Chondrocyte (in vitro differentiated cells): ENCODE measurements around the gene ZBED6. TPM values are rescaled to one million over a fixed set of nuclear protein-coding genes. Genes with fewer than 3 reads are reported as not detected.
A peak's percentile ranks its signal among the peaks of the same experiment; 100 is the strongest.

Source experiments
- DNase-seq: peaks from one replicate; pipeline ENCODE4 v3.0.0; 2021; ENCODE audit warnings: mixed read lengths, low spot score
- H3K27ac Mint-ChIP-seq: one replicate; pipeline ENCODE4 v1.8.0; 2021; ENCODE audit warnings: mild to moderate bottlenecking, moderate library complexity, mixed read lengths; ENCODE audit not compliant: unreplicated experiment
- H3K27me3 Mint-ChIP-seq: 2 replicates; pipeline ENCODE4 v1.8.0; 2021; ENCODE audit warnings: low read depth, mixed read lengths
- H3K36me3 Mint-ChIP-seq: 2 replicates; pipeline ENCODE4 v1.8.0; 2021; ENCODE audit warnings: low read depth, mixed read lengths
- H3K4me1 Mint-ChIP-seq: 2 replicates; pipeline ENCODE4 v1.8.0; 2021; ENCODE audit warnings: low read depth, mild to moderate bottlenecking, mixed read lengths
- H3K4me3 Mint-ChIP-seq: one replicate; pipeline ENCODE4 v1.8.0; 2021; ENCODE audit warnings: mild to moderate bottlenecking, moderate library complexity, mixed read lengths; ENCODE audit not compliant: unreplicated experiment
- H3K9me3 Mint-ChIP-seq: 2 replicates; pipeline ENCODE4 v1.8.0; 2021; ENCODE audit warnings: low read depth, mixed read lengths
- CTCF ChIP-seq: fragments of 200-600 bp; sonication (generic); IDR thresholded peaks from 2 replicates; pipeline ENCODE4 v1.5.0; 2021; ENCODE audit warnings: antibody characterized with exemption, mild to moderate bottlenecking, moderate library complexity
- total RNA-seq: library from RNA; stranded (reverse); gene quantifications from 3 replicates; pipeline ENCODE4 v1.2.1, GENCODE V29; 2021

Gene ZBED6
- total RNA-seq, 1 donor from 2014 or later, result 40.3 TPM

- DNase-seq, result no peak
- Mint-ChIP-seq H3K9me3 (no peaks in the 10 kb centered on the region), H3K27ac (peak overlapping the region; percentile 84), H3K4me3 (no peak overlapping the region), H3K27me3 (no peaks in the 10 kb centered on the region), H3K4me1 (peaks cover 52% of the 10 kb centered on the region), H3K36me3 (peaks cover 24% of the 10 kb centered on the region)
- TF ChIP-seq CTCF, result no peak
These were observed 11.8 kb downstream of the ZBED6 start for GRCh38 chr1:203807196-203807595.

DNA sequence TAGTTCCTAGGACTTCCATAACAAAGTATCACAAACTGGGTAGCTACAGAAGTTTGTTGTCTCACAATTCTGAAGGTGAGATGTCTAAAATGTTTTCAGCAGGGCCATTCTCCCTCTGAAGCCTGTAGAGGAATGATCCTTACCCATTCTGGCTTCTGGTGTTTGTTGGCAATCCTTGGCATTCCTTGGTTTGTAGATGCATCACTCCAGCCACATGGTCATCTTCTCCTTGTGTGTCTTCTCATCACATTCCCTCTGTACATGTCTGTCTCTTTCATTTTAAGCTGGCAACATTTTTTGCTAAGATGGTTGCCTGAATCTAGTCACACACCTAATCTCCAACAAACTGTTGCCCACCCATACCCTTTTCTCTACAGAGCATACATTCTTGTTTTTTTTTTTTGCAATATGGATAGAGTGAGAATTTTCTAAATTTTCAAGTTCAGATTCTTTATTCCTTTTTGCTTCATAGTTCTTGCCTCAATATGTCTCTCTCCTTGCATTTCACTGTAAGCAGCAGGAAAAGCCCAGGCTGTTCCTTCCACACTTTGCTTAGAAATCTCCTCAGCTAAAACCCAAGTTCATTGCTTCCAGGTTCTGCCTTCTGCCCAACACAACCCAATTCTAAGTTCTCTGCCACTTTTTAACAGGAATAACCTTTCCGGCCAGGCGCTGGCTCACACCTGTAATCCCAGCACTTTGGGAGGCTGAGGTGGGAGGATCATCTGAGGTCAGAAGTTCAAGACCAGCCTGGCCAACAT lies 18.3 kb downstream of the ZBED6 start:
- Mint-ChIP-seq H3K4me1 (peaks cover 11% of the 10 kb centered on the region), H3K27me3 (no peaks in the 10 kb centered on the region), H3K36me3 (peaks cover 26% of the 10 kb centered on the region), H3K9me3 (no peaks in the 10 kb centered on the region), H3K4me3 (no peak overlapping the region), H3K27ac (peak overlapping the region; percentile 45)
- DNase-seq, result no peak
- no peak for TF ChIP-seq CTCF

GRCh38 chr1:203818399-203818798 lies 23.0 kb downstream of the ZBED6 start:
- H3K9me3 Mint-ChIP-seq, result no peaks in the 10 kb centered on the region
- no peaks in the 10 kb centered on the region for H3K4me1 Mint-ChIP-seq
- no peak overlapping the region for H3K4me3 Mint-ChIP-seq
- H3K27ac Mint-ChIP-seq, result no peak overlapping the region
- H3K36me3 Mint-ChIP-seq, result peaks cover 40% of the 10 kb centered on the region
- no peak for TF ChIP-seq CTCF
- DNase-seq, result no peak
- H3K27me3 Mint-ChIP-seq, result no peaks in the 10 kb centered on the region

- no peak overlapping the region for H3K27ac Mint-ChIP-seq
- no peak for TF ChIP-seq CTCF
- H3K27me3 Mint-ChIP-seq, result no peaks in the 10 kb centered on the region
- peaks cover 35% of the 10 kb centered on the region for H3K36me3 Mint-ChIP-seq
- no peak overlapping the region for H3K4me3 Mint-ChIP-seq
- peaks cover 9% of the 10 kb centered on the region for H3K4me1 Mint-ChIP-seq
- DNase-seq, result no peak
- no peaks in the 10 kb centered on the region for H3K9me3 Mint-ChIP-seq
These were observed 27.9 kb downstream of the ZBED6 start for GRCh38 chr1:203823306-203823705.

DNA sequence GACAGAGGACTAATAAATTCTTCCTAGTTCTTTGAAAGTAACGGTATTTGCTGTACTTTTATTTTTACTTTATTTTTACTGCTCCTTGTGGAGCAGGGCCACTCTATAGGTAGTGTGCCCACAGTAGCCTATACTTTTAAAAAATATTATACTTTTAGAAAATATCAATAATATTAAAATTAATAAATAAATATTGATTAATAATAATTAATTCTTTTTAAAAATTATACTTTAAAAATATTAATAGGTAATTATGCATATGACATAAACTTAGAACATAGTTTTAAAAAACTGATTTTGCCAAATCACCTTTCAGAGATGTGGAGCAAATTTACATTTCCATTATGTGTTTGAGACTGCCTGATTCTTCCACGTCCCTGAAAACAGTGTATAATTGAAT lies 30.8 kb downstream of the ZBED6 start:
- H3K4me1 Mint-ChIP-seq, result peaks cover 16% of the 10 kb centered on the region
- peaks cover 38% of the 10 kb centered on the region for H3K36me3 Mint-ChIP-seq

More for the DNA sequence above, 30.8 kb downstream of the ZBED6 start:
- no peak for DNase-seq
- Mint-ChIP-seq H3K9me3 (no peaks in the 10 kb centered on the region), H3K4me3 (no peak overlapping the region), H3K27ac (no peak overlapping the region), H3K27me3 (no peaks in the 10 kb centered on the region)
- no peak for TF ChIP-seq CTCF
